Measurements from ENCODE around the gene CLHC1. TPM values are rescaled to one million over a fixed set of nuclear protein-coding genes. Genes with fewer than 3 reads are reported as not detected.

The CLHC1 gene
- total RNA-seq, 1 donor from 2014 or later, result 12.3 TPM

DNA sequence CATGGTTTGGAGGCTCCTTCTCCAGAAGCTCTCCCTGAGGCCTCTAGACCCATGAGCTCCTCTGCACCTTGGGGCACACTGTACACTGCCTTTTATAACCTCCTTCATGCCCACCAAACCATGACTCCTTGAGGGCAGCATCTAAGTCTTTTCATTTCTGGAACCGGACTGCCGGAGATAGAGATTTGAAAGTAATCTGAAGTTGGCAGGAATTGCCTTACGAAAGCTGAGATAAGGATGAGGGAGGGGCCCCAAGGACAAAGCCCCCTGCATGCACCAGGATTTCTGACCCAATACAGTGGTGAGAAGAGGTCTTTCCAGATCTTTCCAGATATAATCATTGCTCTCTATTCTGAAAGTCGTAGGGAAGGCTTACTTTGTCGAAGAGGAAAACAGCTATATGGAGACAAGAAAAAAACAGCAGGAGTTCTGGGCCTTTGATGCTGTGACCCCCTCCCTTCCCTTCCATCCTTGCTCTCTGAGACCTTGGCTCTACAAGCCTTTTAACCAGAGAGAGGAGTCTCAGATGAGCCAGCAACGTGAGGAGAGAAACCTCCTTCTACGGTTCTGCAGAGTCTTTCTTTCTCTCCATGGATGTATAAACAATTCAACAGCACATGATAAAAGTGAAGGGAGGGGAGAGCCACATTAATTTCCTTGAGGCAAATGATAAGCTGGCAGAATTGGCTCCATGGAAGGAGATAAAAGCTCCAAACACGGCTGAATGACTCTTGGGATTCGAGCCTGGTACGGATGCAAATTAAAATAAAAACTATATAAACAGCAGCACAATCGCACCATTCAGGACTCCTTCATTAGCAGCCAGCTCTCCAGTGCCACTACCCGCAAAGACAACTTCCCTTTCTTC, 93.8 kb downstream of the CLHC1 start:
- DNase-seq (no peak), ATAC-seq (no peak)
- H3K36me3 ChIP-seq, result no peaks in the 10 kb centered on the region
- H3K27me3 ChIP-seq, result no peaks in the 10 kb centered on the region
- TF ChIP-seq, protein P1, sequence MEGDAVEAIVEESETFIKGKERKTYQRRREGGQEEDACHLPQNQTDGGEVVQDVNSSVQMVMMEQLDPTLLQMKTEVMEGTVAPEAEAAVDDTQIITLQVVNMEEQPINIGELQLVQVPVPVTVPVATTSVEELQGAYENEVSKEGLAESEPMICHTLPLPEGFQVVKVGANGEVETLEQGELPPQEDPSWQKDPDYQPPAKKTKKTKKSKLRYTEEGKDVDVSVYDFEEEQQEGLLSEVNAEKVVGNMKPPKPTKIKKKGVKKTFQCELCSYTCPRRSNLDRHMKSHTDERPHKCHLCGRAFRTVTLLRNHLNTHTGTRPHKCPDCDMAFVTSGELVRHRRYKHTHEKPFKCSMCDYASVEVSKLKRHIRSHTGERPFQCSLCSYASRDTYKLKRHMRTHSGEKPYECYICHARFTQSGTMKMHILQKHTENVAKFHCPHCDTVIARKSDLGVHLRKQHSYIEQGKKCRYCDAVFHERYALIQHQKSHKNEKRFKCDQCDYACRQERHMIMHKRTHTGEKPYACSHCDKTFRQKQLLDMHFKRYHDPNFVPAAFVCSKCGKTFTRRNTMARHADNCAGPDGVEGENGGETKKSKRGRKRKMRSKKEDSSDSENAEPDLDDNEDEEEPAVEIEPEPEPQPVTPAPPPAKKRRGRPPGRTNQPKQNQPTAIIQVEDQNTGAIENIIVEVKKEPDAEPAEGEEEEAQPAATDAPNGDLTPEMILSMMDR (IDR thresholded peaks at IDR 0.05), result no peak
- intact Hi-C loops (cut with DNase I), result no loop called here
- H3K4me1 ChIP-seq, result peaks cover 37% of the 10 kb centered on the region
- no peak overlapping the region for H3K4me3 ChIP-seq
- H3K27ac ChIP-seq, result no peak overlapping the region
- H3K9me3 ChIP-seq, result no peaks in the 10 kb centered on the region

DNA sequence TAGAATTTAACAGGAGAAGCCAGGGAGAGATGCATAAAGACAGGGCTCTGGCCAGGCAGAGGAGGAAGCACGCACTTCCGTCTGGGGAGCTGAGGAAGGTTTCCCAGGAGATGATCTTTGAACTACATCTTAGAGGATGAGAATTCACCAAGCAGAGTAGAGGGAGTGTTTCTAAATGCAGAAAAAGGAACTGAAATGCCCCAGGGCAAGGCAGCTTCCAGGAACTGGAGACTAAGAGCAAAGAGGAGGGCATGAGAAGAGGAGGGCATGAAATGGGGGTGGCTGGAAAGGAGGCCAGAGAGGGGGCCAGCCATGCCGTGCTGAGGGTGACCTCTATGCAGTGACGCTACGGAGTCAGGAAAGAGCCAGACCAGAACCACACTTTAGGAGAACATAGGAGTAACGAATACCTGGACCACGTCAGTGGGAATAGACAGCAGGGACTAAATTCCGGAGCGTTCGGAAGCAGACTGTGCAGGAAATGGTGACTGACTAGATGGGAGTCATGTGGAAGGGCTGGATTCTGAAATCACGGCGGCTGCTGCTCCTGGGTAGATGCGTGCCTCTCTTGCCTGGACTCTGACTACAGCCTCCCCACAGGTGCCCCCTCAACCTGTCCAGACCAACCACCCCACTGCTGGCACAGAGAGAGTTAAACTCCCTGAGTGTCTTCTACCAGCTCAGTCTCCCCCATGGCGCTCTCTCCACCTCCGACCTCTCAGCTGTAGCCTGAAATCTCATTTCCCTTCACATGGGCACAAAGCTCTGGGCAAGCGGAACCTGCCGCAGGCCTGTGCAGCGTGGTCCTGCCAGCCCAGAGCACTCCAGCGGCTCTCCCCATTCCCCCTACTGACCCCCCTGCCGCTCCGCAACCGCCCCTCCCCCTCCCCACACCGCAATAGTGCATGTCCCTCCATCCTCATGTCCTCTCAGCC, 94.8 kb downstream of the CLHC1 start:
- Histone ChIP-seq H3K27ac (peak overlapping the region; percentile 74), H3K27me3 (no peaks in the 10 kb centered on the region), H3K36me3 (no peaks in the 10 kb centered on the region), H3K4me1 (peaks cover 40% of the 10 kb centered on the region), H3K4me3 (no peak overlapping the region), H3K9me3 (no peaks in the 10 kb centered on the region)
- TF ChIP-seq, protein P1 (IDR thresholded peaks at IDR 0.05), result no peak
- ATAC-seq (peak; percentile 77), DNase-seq (no peak)
- intact Hi-C loops (cut with DNase I), result no loop called here

DNA sequence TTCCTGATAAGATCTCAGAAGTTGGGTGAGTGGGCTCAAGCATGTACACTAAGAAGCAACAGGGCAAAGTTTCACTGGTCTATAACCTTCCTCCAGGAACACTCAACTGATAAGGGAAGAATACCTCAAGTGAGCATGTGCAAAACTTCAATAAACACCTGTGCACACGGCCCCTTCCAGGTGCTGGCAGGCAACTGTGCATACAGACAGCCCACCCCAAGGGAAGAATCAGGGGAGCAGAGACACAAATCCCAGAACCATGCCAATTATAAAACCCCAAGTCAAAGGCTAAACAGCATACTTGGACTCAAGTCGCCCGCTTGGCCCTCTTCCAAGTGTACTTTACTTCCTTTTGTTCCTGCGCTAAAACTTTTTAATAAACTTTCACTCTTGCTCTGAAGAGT, 96.0 kb downstream of the CLHC1 start:
- Histone ChIP-seq H3K36me3 (no peaks in the 10 kb centered on the region), H3K4me1 (peaks cover 40% of the 10 kb centered on the region), H3K9me3 (no peaks in the 10 kb centered on the region), H3K27ac (peak overlapping the region; percentile 65), H3K27me3 (no peaks in the 10 kb centered on the region), H3K4me3 (no peak overlapping the region)
- DNase-seq, result no peak
- intact Hi-C loops (cut with DNase I), result no loop called here
- peak; percentile 2 for ATAC-seq
- TF ChIP-seq, protein P1 (IDR thresholded peaks at IDR 0.05), result no peak

DNA sequence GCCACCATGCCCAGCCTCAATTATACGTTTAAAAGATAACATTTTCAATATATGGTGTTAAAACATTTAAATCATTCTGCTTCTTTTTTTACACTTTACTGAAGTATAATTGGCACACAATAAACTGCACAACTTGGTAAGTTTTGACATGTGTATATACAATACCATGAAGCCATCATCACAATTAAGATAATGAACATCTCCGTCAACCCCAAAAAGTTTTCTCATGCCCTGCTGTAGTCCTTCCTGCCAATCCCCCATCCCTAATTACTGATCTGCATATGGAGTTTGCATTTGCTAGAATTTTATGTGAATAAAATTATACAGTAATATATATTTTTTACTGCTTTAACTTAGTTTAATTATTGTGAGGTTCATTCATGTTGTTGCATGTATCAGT, 96.6 kb downstream of the CLHC1 start:
- Histone ChIP-seq H3K27ac (no peak overlapping the region), H3K4me1 (peaks cover 40% of the 10 kb centered on the region), H3K9me3 (no peaks in the 10 kb centered on the region), H3K4me3 (no peak overlapping the region), H3K27me3 (no peaks in the 10 kb centered on the region), H3K36me3 (no peaks in the 10 kb centered on the region)
- no peak for DNase-seq
- intact Hi-C loops (cut with DNase I), result no loop called here
- TF ChIP-seq, protein P1 (IDR thresholded peaks at IDR 0.05), result no peak
- ATAC-seq, result no peak

DNA sequence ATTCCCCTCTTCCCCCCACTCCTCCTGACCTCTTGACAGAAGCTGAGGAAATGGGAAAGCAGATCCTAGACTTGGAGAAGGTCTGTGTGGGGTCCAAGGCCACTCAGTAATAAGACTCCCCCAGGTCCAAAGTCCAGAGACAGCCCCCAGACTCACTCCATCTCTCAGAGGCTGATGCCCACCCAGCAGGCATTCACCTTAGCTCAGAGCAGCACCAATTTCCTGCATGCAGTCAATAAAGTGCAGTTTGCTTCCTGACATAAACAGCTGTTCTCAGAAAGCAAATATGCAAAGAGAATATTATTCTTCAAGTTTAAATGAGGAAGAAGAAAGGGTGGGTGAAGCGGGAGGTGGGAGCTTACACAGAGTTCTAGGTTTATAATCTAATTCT, 97.8 kb downstream of the CLHC1 start:
- TF ChIP-seq, protein P1 (IDR thresholded peaks at IDR 0.05), result no peak
- Histone ChIP-seq H3K27ac (peak overlapping the region; percentile 85), H3K4me1 (peaks cover 40% of the 10 kb centered on the region), H3K27me3 (no peaks in the 10 kb centered on the region), H3K36me3 (no peaks in the 10 kb centered on the region), H3K4me3 (peak overlapping the region; percentile 45), H3K9me3 (no peaks in the 10 kb centered on the region)
- no peak for ATAC-seq
- no peak for DNase-seq
- intact Hi-C loops (cut with DNase I), result no loop called here

Measured in upper lobe of right lung (tissue), 1 donor.